ENCODE data around the gene RAET1L. TPM values are rescaled to one million over a fixed set of nuclear protein-coding genes. Genes with fewer than 3 reads are reported as not detected.
"Not testable (repeated sequence)": the region's sequence is repeated elsewhere in the genome, so short reads cannot be mapped to it uniquely, and the experiment has no call there.

RAET1L gene
- total RNA-seq, 2 donors from 2014 or later: not detected

GRCh38 chr6:150021870-150022269 lies 3.5 kb downstream of the RAET1L start:
- intact Hi-C loops (cut with DNase I); DNase-seq (ENCODE audit: low spot score): not testable (repeated sequence)

GRCh38 chr6:150018846-150019580 lies 6.3 kb downstream of the RAET1L start:
- intact Hi-C loops (cut with DNase I): no loop called here
- no peak for DNase-seq (ENCODE audit: low spot score)

- intact Hi-C loops (cut with DNase I): loop anchor here (2.0 kb wide), 2 partner anchors 82 to 84 kb away; no protein-coding TSS in a partner anchor
These were observed 8.2 kb downstream of the RAET1L start for GRCh38 chr6:150017186-150017521.

GRCh38 chr6:150016324-150017185 lies 8.8 kb downstream of the RAET1L start:
- intact Hi-C loops (cut with DNase I): loop anchor here (2.0 kb wide), 2 partner anchors 82 to 84 kb away; no protein-coding TSS in a partner anchor
- DNase-seq (ENCODE audit: low spot score): no peak

More at GRCh38 chr6:150017186-150017521, 8.2 kb downstream of the RAET1L start:
- not testable (repeated sequence) for DNase-seq (ENCODE audit: low spot score)

GRCh38 chr6:150015281-150016001 lies 9.9 kb downstream of the RAET1L start:
- intact Hi-C loops (cut with DNase I): loop anchor here (2.0 kb wide), 2 partner anchors 81 to 83 kb away; no protein-coding TSS in a partner anchor
- not testable (repeated sequence) for DNase-seq (ENCODE audit: low spot score)

GRCh38 chr6:150014623-150015280 lies 10.6 kb downstream of the RAET1L start:
- intact Hi-C loops (cut with DNase I); DNase-seq (ENCODE audit: low spot score): not testable (repeated sequence)

- DNase-seq (ENCODE audit: low spot score); intact Hi-C loops (cut with DNase I): not testable (repeated sequence)
These were observed 11.3 kb downstream of the RAET1L start for GRCh38 chr6:150013785-150014622.

GRCh38 chr6:150012846-150013784 lies 12.2 kb downstream of the RAET1L start:
- intact Hi-C loops (cut with DNase I); DNase-seq (ENCODE audit: low spot score): not testable (repeated sequence)

- intact Hi-C loops (cut with DNase I): no loop called here
- peak; percentile 73 for DNase-seq (ENCODE audit: low spot score)
These were observed 16.7 kb downstream of the RAET1L start for GRCh38 chr6:150008588-150008987.

- peak; percentile 41 for DNase-seq (ENCODE audit: low spot score)
- intact Hi-C loops (cut with DNase I): no loop called here
These were observed 18.3 kb downstream of the RAET1L start for GRCh38 chr6:150006961-150007464.

- intact Hi-C loops (cut with DNase I): no loop called here
- peak; percentile 69 for DNase-seq (ENCODE audit: low spot score)
These were observed 19.3 kb downstream of the RAET1L start for GRCh38 chr6:150005761-150006651.

- intact Hi-C loops (cut with DNase I): loop anchor here in 1 of 2 donors (1.0 kb wide), 1 partner anchor 40 kb away; no protein-coding TSS in a partner anchor
- peak; percentile 97 for DNase-seq (ENCODE audit: low spot score)
These were observed 20.3 kb downstream of the RAET1L start for GRCh38 chr6:150004783-150005717.

GRCh38 chr6:150004101-150004782 lies 21.1 kb downstream of the RAET1L start:
- intact Hi-C loops (cut with DNase I): loop anchor here in 1 of 2 donors (1.0 kb wide), 1 partner anchor 39 kb away; no protein-coding TSS in a partner anchor
- peak; percentile 61 for DNase-seq (ENCODE audit: low spot score)

- peak; percentile 36 for DNase-seq (ENCODE audit: low spot score)
- intact Hi-C loops (cut with DNase I): not testable (repeated sequence)
These were observed 21.7 kb downstream of the RAET1L start for GRCh38 chr6:150003599-150003998.

All from posterior vena cava (tissue), 2 donors.